Measurements from ENCODE around the gene SP100.

DNA sequence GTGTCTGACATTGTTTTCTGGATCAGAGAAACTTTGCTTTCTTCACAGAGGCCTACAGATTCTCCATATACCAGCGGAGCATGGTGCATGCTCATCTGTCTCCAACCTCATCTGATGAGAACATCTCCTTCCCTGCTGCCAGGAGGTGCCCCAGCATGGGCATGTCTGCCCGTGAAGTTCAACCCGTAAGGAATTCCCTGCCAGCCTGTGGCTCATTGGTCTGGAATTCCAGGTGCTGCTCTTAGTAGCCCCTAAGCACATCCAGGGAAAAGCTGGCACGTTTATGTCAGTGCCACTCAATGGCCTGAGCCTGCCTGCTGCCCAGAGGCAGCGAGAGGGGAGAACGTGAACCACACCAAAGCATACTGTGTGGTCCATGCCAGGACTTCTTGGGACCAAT, 1.7 kb upstream of the SP100 start:
- TF ChIP-seq, protein P1, sequence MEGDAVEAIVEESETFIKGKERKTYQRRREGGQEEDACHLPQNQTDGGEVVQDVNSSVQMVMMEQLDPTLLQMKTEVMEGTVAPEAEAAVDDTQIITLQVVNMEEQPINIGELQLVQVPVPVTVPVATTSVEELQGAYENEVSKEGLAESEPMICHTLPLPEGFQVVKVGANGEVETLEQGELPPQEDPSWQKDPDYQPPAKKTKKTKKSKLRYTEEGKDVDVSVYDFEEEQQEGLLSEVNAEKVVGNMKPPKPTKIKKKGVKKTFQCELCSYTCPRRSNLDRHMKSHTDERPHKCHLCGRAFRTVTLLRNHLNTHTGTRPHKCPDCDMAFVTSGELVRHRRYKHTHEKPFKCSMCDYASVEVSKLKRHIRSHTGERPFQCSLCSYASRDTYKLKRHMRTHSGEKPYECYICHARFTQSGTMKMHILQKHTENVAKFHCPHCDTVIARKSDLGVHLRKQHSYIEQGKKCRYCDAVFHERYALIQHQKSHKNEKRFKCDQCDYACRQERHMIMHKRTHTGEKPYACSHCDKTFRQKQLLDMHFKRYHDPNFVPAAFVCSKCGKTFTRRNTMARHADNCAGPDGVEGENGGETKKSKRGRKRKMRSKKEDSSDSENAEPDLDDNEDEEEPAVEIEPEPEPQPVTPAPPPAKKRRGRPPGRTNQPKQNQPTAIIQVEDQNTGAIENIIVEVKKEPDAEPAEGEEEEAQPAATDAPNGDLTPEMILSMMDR (IDR thresholded peaks at IDR 0.05) = no peak
- TF ChIP-seq POLR2A (IDR thresholded peaks at IDR 0.05) = no peak

Measured in testis (tissue), 2 donors.